Inflammatory macrophage (primary cell): ENCODE measurements around the gene RYK.
"Not testable (repeated sequence)": the region's sequence is repeated elsewhere in the genome, so short reads cannot be mapped to it uniquely, and the experiment has no call there.

Experiments used
- DNase-seq, 2 donors: peaks; one replicate each; pipeline ENCODE4 v3.0.0-alpha.2; 2020 to 2022

The RYK gene

GRCh38 chr3:134214239-134214638 is 36.4 kb downstream of the RYK start:
- no peak for DNase-seq

DNA sequence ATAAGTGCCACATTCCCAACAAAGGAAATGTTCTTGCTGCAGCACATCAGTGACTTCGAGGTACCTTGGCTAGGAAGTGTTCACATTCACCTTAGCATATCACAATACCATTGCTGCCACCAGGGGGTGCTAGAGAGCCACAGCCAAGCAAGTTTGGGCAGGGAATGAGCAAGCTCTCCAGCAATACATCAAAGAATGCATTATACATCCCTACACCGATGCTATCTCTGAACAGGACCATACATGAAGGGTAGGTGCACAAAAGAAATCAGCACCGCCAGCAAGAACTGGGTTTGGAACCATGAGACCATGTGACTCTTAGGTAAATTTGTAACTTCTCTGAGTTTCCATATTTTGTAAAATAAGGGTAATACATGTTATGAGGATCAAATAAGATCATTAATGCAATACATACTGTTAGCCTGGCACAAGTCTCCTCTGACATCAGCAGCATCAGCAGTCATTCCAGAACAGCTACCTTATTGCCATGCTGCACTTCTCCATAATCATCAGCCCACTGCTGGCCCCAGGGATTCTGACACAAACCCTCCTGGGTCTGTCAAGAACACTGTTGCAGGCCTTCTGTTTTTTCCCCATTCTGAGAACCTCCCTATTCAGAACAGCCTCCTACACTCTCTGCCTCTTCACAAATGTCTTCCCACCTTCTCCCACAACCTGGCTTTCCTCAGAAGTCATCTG is 37.5 kb downstream of the RYK start:
- peak; percentile 54 to 77 for DNase-seq

- DNase-seq = peak; percentile 10 to 31
Measured at GRCh38 chr3:134211797-134212196, 38.9 kb downstream of the RYK start.

- DNase-seq = no peak
Measured at GRCh38 chr3:134205451-134205850, 45.2 kb downstream of the RYK start.

GRCh38 chr3:134201201-134202130 is 49.2 kb downstream of the RYK start:
- DNase-seq = no peak

- DNase-seq = not testable (repeated sequence)
Measured at GRCh38 chr3:134199880-134200279, 50.8 kb downstream of the RYK start.

GRCh38 chr3:134199240-134199639 is 51.4 kb downstream of the RYK start:
- no peak for DNase-seq

DNA sequence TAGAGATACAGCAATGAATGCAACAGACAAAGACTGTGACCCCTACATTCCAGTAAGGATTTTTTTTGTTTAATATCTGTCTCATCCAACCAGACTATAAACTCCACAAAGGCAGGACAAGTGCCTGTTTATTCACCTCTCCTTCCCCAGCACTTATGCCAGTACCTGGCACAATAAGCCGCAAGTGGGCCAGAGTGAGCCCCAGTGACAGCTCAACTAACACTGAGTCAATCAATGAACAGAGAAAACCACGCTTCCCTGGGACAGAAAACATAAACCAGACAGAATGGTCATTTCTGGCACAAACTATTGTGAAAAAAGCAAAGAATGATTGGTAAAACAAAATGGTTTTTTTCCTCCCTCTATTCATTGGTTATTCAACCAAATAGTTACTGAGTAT is 52.2 kb downstream of the RYK start:
- DNase-seq = no peak

- DNase-seq = peak; percentile 39
Measured at GRCh38 chr3:134197681-134198261, 52.9 kb downstream of the RYK start.

- DNase-seq = no peak
Measured at GRCh38 chr3:134194247-134194646, 56.4 kb downstream of the RYK start.

DNA sequence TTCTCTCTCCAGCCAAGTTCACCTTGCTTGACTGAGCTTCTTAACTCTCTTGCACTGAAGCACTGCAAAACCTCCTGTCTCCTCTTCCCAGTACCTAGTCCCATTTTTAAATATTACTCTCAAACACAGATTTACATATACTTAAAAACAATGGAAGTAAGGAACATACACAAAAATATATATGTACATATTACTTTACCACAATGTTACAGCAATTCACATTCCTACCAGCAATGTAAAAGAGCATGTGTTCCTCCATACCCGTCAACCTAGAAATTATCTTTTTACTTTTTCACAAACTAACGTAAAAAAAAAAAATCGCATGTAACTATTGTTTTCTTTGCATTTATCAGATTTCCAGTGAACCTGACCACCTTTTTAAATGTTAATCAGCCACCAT is 60.4 kb downstream of the RYK start:
- no peak for DNase-seq

DNA sequence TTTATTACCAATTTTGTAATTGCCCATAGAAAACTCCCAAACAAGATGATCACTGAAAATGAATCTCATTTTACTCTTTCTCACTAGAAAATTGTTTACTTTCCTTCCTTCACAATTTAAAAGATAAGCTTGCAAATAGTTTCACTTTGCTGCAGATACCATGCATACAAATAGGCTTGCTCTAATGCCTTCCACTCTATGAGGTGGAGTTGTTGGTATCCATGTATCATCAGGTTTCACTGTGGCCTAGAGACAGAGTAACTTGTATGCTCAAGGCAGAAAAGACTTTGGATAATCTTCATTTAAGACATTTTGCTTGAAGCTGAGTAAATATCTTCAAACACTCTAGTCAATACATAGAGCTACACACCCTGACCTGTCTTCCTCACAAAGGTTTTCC is 60.8 kb downstream of the RYK start:
- no peak for DNase-seq

DNA sequence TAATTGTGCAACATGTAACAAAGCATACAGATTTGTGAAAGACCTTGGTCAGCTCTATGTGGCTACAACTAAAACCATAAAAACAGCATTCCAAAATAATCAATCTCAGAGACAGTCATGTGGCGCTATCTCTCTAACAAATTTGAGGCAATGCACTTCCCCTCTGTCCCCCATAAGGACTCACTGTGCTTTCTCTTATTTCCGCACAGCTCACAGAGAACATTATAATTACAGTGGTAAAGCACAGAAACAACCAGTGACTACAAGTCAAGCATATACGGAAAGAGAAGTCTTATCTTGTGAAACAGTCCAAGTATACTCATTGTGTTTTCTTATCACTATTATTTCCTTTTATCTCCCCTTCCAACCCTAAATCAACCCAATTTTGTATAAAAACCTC is 64.3 kb downstream of the RYK start:
- peak; percentile 26 to 32 for DNase-seq

DNA sequence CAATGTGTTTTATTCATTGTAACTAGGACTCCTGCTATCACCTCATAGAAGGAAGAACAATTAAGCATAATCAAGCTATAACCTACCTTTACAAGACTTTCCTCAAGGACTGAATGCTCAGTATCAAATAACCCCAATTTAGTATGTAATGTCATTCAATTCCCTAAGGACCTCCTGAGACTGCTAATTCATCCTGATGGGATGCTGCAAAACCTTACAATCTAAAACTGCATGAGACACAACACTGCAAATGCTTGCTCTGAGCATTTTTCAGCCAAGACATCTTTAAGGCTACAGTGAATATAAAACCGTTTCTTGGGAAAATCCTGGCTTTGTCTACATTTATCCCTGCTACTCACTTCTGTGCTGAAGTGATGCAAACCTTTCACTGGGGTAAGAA is 69.9 kb downstream of the RYK start:
- DNase-seq = no peak

- DNase-seq = no peak
Measured at GRCh38 chr3:134179508-134179907, 71.2 kb downstream of the RYK start.

DNA sequence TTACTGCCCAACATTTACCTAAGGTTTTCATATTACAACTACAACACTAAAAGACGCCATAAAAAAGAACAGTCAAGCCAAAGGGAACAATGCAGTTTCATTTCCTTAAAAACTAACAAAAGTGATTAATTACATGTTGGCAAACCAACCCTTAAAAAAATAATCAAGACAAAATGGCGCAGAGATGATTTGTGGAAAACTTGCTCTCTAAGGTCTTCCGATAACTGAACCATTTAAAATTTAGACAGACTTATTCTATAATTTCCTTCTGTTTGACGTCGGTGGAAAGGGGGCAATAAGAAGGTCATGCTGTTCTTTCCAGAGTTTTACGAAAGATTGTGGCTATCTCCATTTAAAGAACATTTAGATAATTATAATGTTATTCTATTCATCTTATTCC is 87.6 kb downstream of the RYK start:
- DNase-seq = no peak

GRCh38 chr3:134161898-134162615 is 88.6 kb downstream of the RYK start:
- no peak for DNase-seq

GRCh38 chr3:134155446-134155845 is 95.2 kb downstream of the RYK start:
- DNase-seq = no peak

DNA sequence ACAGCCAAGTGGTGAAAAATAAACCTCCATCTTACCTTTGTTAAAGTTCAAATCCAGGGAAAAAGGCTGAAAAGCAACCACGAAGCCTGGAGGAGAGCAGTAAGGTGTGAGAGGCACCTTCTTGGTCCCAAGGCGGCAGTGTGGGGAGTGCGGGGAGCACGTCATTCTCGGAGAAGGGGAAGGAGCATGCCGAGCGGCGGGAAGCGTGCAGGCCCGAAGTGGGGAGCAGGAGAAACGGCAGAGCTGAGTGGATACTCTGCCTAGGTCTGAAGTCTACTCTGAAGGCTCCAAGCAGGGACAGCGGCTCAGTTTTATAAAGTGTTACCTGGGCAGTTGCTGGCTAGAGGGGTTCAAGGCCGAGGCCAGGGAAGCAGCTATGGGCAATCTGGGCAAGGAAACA is 96.9 kb downstream of the RYK start:
- no peak for DNase-seq

DNA sequence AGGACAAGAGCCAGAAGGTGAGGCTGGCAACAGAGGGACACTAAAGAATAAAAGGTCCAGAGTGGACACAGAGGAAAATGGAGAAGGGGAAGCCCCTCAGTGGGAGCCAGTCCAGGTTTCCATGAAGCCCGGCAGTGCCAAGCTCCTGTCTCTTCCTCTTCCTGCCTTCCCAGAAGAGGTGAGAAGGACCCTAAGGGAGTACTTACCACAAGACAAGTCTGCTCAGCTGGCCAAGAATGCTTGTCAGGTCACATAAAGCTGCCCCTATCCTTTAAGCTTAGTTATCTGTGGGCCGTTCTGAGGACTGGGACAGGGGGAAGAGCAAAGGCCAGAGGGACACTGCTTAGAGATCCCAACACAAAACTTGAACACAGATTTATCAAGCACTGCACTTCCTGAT is 100.2 kb downstream of the RYK start:
- no peak for DNase-seq

- no peak for DNase-seq
Measured at GRCh38 chr3:134149286-134149685, 101.4 kb downstream of the RYK start.

- DNase-seq = no peak
Measured at GRCh38 chr3:134148534-134148933, 102.1 kb downstream of the RYK start.

DNA sequence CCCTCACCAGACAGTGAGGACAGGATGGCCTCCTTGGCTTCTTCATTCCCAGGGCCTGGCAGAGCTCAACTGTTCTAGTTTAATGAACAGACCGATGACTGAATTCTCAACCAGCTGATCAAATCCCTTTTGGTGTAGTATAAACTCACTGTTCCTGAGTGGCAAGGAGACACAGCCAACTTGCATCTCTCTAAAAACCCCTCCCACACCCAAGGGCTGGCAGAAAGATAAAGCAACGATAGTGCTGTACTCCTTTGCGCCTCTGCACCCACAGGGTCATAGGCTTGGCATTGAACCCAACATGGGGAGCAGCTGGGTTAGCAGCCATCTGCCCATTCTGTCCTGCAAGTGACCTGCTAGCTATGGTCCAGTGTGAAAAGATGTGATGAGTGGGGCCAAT is 103.2 kb downstream of the RYK start:
- no peak for DNase-seq
